ENCODE results near the gene NOL3.

- no peak for TF ChIP-seq CTCF (IDR thresholded peaks at IDR 0.05 in 4 of 5, conservative IDR thresholded peaks at IDR 0.05 in 1 of 5)
- TF ChIP-seq POLR2A (IDR thresholded peaks at IDR 0.05) = no peak
These were observed 18.5 kb downstream of the NOL3 start for GRCh38 chr16:67188798-67189197.
